IMR-90 (cell line): Measurements from ENCODE around the gene SWAP70. TPM values are rescaled to one million over a fixed set of nuclear protein-coding genes. Genes with fewer than 3 reads are reported as not detected.

Experiments used
- ATAC-seq: fragments of 200-7000 bp; cut with Tn5 transposase; 2 replicates; pipeline ENCODE4 v1.9.1; 2020; ENCODE audit warnings: low read depth, mild to moderate bottlenecking, moderate library complexity
- BruUV-seq: library from RNA; stranded (reverse); fragments of 400-500 nt; replicated peaks from 2 replicates; lab custom pipeline; 2021; lab: Mats Ljungman, UMichigan
- CTCF ChIA-PET: fragments of 300-600 bp; formaldehyde crosslinking; extraction: SDS; loops from one replicate; lab custom pipeline; 2021; ENCODE audit warnings: antibody characterized with exemption; lab: Yijun Ruan, JAX
- POLR2A ChIA-PET: fragments of 300-600 bp; sonication (Branson Sonifier 250); formaldehyde crosslinking; loops from one replicate; lab custom pipeline; 2022; ENCODE audit warnings: antibody characterized with exemption; ENCODE audit not compliant: unreplicated experiment; lab: Charles Lee
- DNase-seq: peaks from one replicate; pipeline ENCODE4 v3.0.0; 2013
- H2AFZ ChIP-seq: replicated peaks from 2 replicates; pipeline ENCODE3; 2013; ENCODE audit warnings: low read length, mild to moderate bottlenecking; ENCODE audit not compliant: poor library complexity
- H2AK5ac ChIP-seq: 2 replicates; pipeline ENCODE4 v1.6.1; 2013; ENCODE audit warnings: low read depth, low read length, inconsistent platforms
- H2AK9ac ChIP-seq: replicated peaks from 2 replicates; pipeline ENCODE3; 2013; ENCODE audit warnings: mild to moderate bottlenecking, low read depth, low read length, moderate library complexity; ENCODE audit not compliant: poor library complexity
- H2BK120ac ChIP-seq: 2 replicates; pipeline ENCODE4 v1.6.1; 2013; ENCODE audit warnings: low read depth, low read length, inconsistent platforms
- H2BK15ac ChIP-seq: 3 replicates; pipeline ENCODE4 v1.6.1; 2013; ENCODE audit warnings: low read depth, low read length, inconsistent platforms
- H2BK20ac ChIP-seq: 2 replicates; pipeline ENCODE4 v1.6.1; 2013; ENCODE audit warnings: low read depth, mild to moderate bottlenecking, inconsistent platforms, low read length, moderate library complexity
- H2BK5ac ChIP-seq: 2 replicates; pipeline ENCODE4 v1.6.1; 2013; ENCODE audit warnings: mild to moderate bottlenecking, low read depth, low read length, inconsistent platforms; ENCODE audit not compliant: poor library complexity, severe bottlenecking
- H3K14ac ChIP-seq: replicated peaks from 2 replicates; pipeline ENCODE4 v1.6.1; 2013; ENCODE audit warnings: low read depth, low read length, inconsistent platforms
- H3K18ac ChIP-seq: 2 replicates; pipeline ENCODE4 v1.6.1; 2013; ENCODE audit warnings: low read depth, low read length, control low read depth
- H3K23ac ChIP-seq: 2 replicates; pipeline ENCODE4 v1.6.1; 2013; ENCODE audit warnings: low read depth, low read length, inconsistent platforms
- H3K27ac ChIP-seq: 2 replicates; pipeline ENCODE4 v1.5.1; 2013; ENCODE audit warnings: mild to moderate bottlenecking, control low read depth, low read length; ENCODE audit not compliant: insufficient read depth
- H3K27me3 ChIP-seq: 2 replicates; pipeline ENCODE4 v1.6.1; 2013; ENCODE audit warnings: low read length; ENCODE audit not compliant: control insufficient read depth, insufficient read depth
- H3K36me3 ChIP-seq: 2 replicates; pipeline ENCODE4 v1.6.1; 2013; ENCODE audit warnings: low read length, mixed read lengths; ENCODE audit not compliant: control insufficient read depth, insufficient read depth
- H3K4ac ChIP-seq: 2 replicates; pipeline ENCODE4 v1.6.1; 2013; ENCODE audit warnings: low read depth, low read length, inconsistent platforms
- H3K4me1 ChIP-seq: 2 replicates; pipeline ENCODE4 v1.6.1; 2013; ENCODE audit warnings: low read length, mixed read lengths; ENCODE audit not compliant: control insufficient read depth, insufficient read depth
- H3K4me2 ChIP-seq: 2 replicates; pipeline ENCODE4 v1.6.1; 2013; ENCODE audit warnings: low read depth, mild to moderate bottlenecking, control low read depth, low read length, moderate library complexity
- H3K4me3 ChIP-seq: 2 replicates; pipeline ENCODE4 v1.5.1; 2013; ENCODE audit warnings: low read depth, mild to moderate bottlenecking, control low read depth, low read length, moderate library complexity; ENCODE audit not compliant: insufficient read depth
- H3K56ac ChIP-seq: 2 replicates; pipeline ENCODE4 v1.6.1; 2013; ENCODE audit warnings: low read length, inconsistent platforms; ENCODE audit not compliant: insufficient read depth; ENCODE audit errors: extremely low read depth
- H3K79me1 ChIP-seq, 2 experiments: 2 replicates each; pipeline ENCODE4 v1.6.1; 2013; ENCODE audit warnings: low read length in 2 of 2, inconsistent platforms in 1 of 2, low read depth in 1 of 2
- H3K9ac ChIP-seq: 2 replicates; pipeline ENCODE4 v1.6.1; 2013; ENCODE audit warnings: low read depth, low read length, control low read depth
- H3K9me1 ChIP-seq: 2 replicates; pipeline ENCODE4 v1.6.1; 2013; ENCODE audit warnings: low read length, inconsistent platforms; ENCODE audit not compliant: insufficient read depth
- H3K9me3 ChIP-seq: 2 replicates; pipeline ENCODE4 v1.6.1; 2013; ENCODE audit warnings: low read length; ENCODE audit not compliant: control insufficient read depth, insufficient read depth
- H4K20me1 ChIP-seq: 2 replicates; pipeline ENCODE4 v1.6.1; 2013; ENCODE audit warnings: low read length, inconsistent platforms; ENCODE audit not compliant: insufficient read depth
- H4K5ac ChIP-seq: 2 replicates; pipeline ENCODE4 v1.6.1; 2013; ENCODE audit warnings: mild to moderate bottlenecking, low read depth, low read length, control low read depth
- H4K8ac ChIP-seq, 2 experiments: 2 replicates each; pipeline ENCODE4 v1.6.1; 2013; ENCODE audit warnings: low read depth in 2 of 2, low read length in 2 of 2, control low read depth in 1 of 2, inconsistent platforms in 1 of 2
- H4K91ac ChIP-seq: 2 replicates; pipeline ENCODE4 v1.6.1; 2013; ENCODE audit warnings: low read depth, low read length, inconsistent platforms; ENCODE audit not compliant: insufficient read depth
- BHLHE40 ChIP-seq: fragments of 150-350 bp; IDR thresholded peaks from 2 replicates; pipeline ENCODE4 v1.6.1; 2016; ENCODE audit warnings: mild to moderate bottlenecking, low read depth, low read length
- CEBPB ChIP-seq: IDR thresholded peaks from 2 replicates; pipeline ENCODE4 v1.6.1; 2012; ENCODE audit warnings: low read depth, low read length, improper control_type of control experiment
- CHD1 ChIP-seq: IDR thresholded peaks from 2 replicates; pipeline ENCODE4 v1.6.1; 2012; ENCODE audit warnings: low read depth, low read length, improper control_type of control experiment
- CTCF ChIP-seq: conservative IDR thresholded peaks from 2 replicates; pipeline ENCODE4 v1.5.1; 2012; ENCODE audit warnings: mild to moderate bottlenecking, low read depth, low read length, improper control_type of control experiment
- ELK1 ChIP-seq: fragments of 150-350 bp; IDR thresholded peaks from 2 replicates; pipeline ENCODE4 v1.6.1; 2016; ENCODE audit warnings: low read depth, mild to moderate bottlenecking, low read length, moderate library complexity, borderline replicate concordance
- FOS ChIP-seq: fragments of 150-350 bp; IDR thresholded peaks from 2 replicates; pipeline ENCODE4 v1.6.1; 2016; ENCODE audit warnings: low read depth, low read length
- MAFK ChIP-seq: IDR thresholded peaks from 2 replicates; pipeline ENCODE4 v1.6.1; 2012; ENCODE audit warnings: low read depth, low read length, improper control_type of control experiment
- MAZ ChIP-seq: IDR thresholded peaks from 2 replicates; pipeline ENCODE4 v1.6.1; 2012; ENCODE audit warnings: low read depth, mild to moderate bottlenecking, low read length, improper control_type of control experiment, moderate library complexity, borderline replicate concordance
- MXI1 ChIP-seq: IDR thresholded peaks from 2 replicates; pipeline ENCODE4 v1.6.1; 2012; ENCODE audit warnings: low read depth, mild to moderate bottlenecking, low read length, moderate library complexity, borderline replicate concordance
- NFE2L2 ChIP-seq: fragments of 150-350 bp; IDR thresholded peaks from 2 replicates; pipeline ENCODE4 v1.6.1; 2016; ENCODE audit warnings: low read depth, mild to moderate bottlenecking, low read length
- POLR2A ChIP-seq: IDR thresholded peaks from 2 replicates; pipeline ENCODE4 v1.6.1; 2012; ENCODE audit warnings: mild to moderate bottlenecking, low read depth, low read length
- RAD21 ChIP-seq: IDR thresholded peaks from 2 replicates; pipeline ENCODE4 v1.6.1; 2012; ENCODE audit warnings: low read length, improper control_type of control experiment
- RCOR1 ChIP-seq: IDR thresholded peaks from 2 replicates; pipeline ENCODE4 v1.6.1; 2012; ENCODE audit warnings: mild to moderate bottlenecking, low read length, improper control_type of control experiment; ENCODE audit not compliant: insufficient replicate concordance
- RFX5 ChIP-seq: IDR thresholded peaks from 2 replicates; pipeline ENCODE4 v1.8.0; 2012; ENCODE audit warnings: low read depth, mild to moderate bottlenecking, low read length, moderate library complexity
- SMC3 ChIP-seq: fragments of 150-350 bp; IDR thresholded peaks from 2 replicates; pipeline ENCODE4 v1.6.1; 2016; ENCODE audit warnings: low read depth, mild to moderate bottlenecking, antibody characterized with exemption, low read length, moderate library complexity
- USF2 ChIP-seq: fragments of 150-350 bp; IDR thresholded peaks from 2 replicates; pipeline ENCODE4 v1.6.1; 2017; ENCODE audit warnings: mild to moderate bottlenecking, antibody characterized with exemption, low read length, low read depth
- WGBS, 2 experiments: methylation state at CpG; one replicate each; pipeline versions ENCODE4 v1.1.5 to v1.1.7; 2013; ENCODE audit warnings: missing lambda C conversion rate in 2 of 2; ENCODE audit not compliant: insufficient read length in 1 of 2; ENCODE audit errors: extremely low coverage in 2 of 2; 5-methylcytosine and 5-hydroxymethylcytosine counted together
- dilution Hi-C: fragments of 300-500 bp; cut with HindIII; formaldehyde crosslinking; loops from one replicate; pipeline ENCODE4 v1.14.3; 2018; ENCODE audit warnings: low sequenced_read_pairs; ENCODE audit not compliant: unreplicated experiment
- in situ Hi-C: fragments of 300-500 bp; cut with MboI; formaldehyde crosslinking; loops from 3 replicates; pipeline ENCODE4 v1.14.3; 2019; ENCODE audit warnings: low sequenced_read_pairs, inconsistent platforms, mixed read lengths
- intact Hi-C: fragments of 100-400 bp; cut with micrococcal nuclease; formaldehyde crosslinking; loops from 2 replicates; pipeline ENCODE4 v1.10.0; 2022
- polyA plus RNA-seq, 3 experiments: library from polyadenylated mRNA; depleted of rRNA; stranded (reverse); fragments of >200 nt; gene quantifications; 2 replicates each; pipeline ENCODE4 v1.2.3, GENCODE V29; 2012; ENCODE audit warnings: low replicate concordance in 1 of 3
- total RNA-seq: library from RNA; depleted of rRNA; stranded (reverse); fragments of >200 nt; gene quantifications from 2 replicates; pipeline ENCODE4 v1.2.3, GENCODE V29; 2012

The SWAP70 gene
- total and polyA plus RNA-seq, 2 of the 4 experiments (the other 2 are of a cell fraction): 15.5 to 19.9 TPM

GRCh38 chr11:9780929-9781328, 117.1 kb downstream of the SWAP70 start:
- Histone ChIP-seq H4K8ac (0 out of 4 replicates have a peak overlapping the region, but pooled peaks of 1 of the 2 experiments have one; percentile 27), H3K79me1 (peaks cover 7 to 47% of the 10 kb centered on the region in 2 experiments), H2BK120ac (no peak overlapping the region), H2AFZ (no peak overlapping the region), H2BK5ac (no peak overlapping the region), H4K20me1 (no peaks in the 10 kb centered on the region), H3K36me3 (peaks cover 41% of the 10 kb centered on the region), H3K27ac (no peak overlapping the region), H3K9me1 (peaks cover 11% of the 10 kb centered on the region), H3K4me1 (peaks cover 12% of the 10 kb centered on the region), H3K14ac (no peak overlapping the region), H2BK20ac (no peak overlapping the region), H3K9ac (no peak overlapping the region), H3K56ac (no peak overlapping the region), H2BK15ac (no peak overlapping the region), H3K4me3 (no peak overlapping the region), H2AK9ac (no peak overlapping the region), H3K18ac (no peak overlapping the region), H3K9me3 (no peaks in the 10 kb centered on the region), H3K27me3 (no peaks in the 10 kb centered on the region), H4K91ac (no peak overlapping the region), H4K5ac (no peak overlapping the region), H3K23ac (no peak overlapping the region), H2AK5ac (no peak overlapping the region), H3K4me2 (no peak overlapping the region), H3K4ac (no peak overlapping the region)
- ATAC-seq (no peak), DNase-seq (no peak)
- TF ChIP-seq CTCF: no peak
- TF ChIP-seq CEBPB: no peak
- no peak for TF ChIP-seq CHD1
- TF ChIP-seq MAFK: no peak
- TF ChIP-seq BHLHE40: no peak
- TF ChIP-seq RAD21: no peak
- no peak for TF ChIP-seq RFX5
- TF ChIP-seq SMC3: no peak
- no peak for TF ChIP-seq RCOR1
- TF ChIP-seq USF2: no peak
- TF ChIP-seq POLR2A: no peak
- TF ChIP-seq MAZ: no peak
- TF ChIP-seq MXI1: no peak
- no peak for TF ChIP-seq FOS
- no peak for TF ChIP-seq ELK1
- no peak for TF ChIP-seq NFE2L2
- POLR2A ChIA-PET: no interaction called here
- WGBS, 2 experiments: no CpG with 5 or more reads among the region's 4 CpGs
- no TSS peak for BruUV-seq
- dilution Hi-C loops: no loop called here
- CTCF ChIA-PET: no interaction called here
- intact Hi-C loops: no loop called here
- in situ Hi-C loops: no loop called here
